GM12873 (cell line): ENCODE measurements around the gene RNF113B.

Source experiments
- TF ChIP-seq, protein P1 (sequence below): IDR thresholded peaks from 2 replicates; pipeline ENCODE4 v1.5.1; 2012; ENCODE audit warnings: low read depth, mild to moderate bottlenecking, moderate library complexity, low read length, control low read depth; ENCODE audit not compliant: insufficient read depth; ENCODE audit errors: missing control alignments

The RNF113B gene

DNA sequence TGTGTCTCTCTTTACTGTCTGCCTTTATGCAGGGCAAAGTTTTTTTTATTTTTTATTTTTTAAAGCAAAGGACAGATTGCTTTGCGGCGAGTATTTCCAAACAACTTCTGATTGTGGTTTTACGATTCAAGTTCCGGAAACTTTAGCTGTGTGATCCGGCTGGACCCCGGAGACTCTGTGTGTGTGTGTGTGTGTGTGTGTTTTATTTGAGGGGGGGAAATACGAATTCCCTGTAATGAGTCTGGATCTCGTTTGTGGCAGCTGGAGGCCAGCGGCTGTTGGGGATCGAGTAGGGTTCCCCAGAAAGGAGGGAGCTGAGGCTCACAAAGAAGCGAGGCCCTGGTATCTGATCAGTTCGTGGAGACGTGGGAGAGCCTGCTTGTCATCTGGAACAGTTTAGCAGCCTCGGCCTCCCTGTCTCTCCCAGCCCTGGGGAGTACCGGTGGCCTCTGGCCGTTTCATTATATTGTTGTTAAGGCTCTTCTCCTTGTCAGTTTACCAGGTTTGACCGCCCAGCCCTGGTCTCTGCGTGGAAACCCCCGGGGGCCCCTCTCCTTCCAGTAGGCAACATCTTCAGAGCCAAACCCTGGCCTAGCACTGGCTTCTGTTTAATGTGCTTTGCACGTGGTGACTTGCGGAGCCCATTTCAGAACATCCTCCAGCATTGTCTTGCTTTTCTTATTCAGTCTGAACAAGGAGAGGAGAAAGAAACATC, 32.9 kb downstream of the RNF113B start:
- TF ChIP-seq, protein P1, sequence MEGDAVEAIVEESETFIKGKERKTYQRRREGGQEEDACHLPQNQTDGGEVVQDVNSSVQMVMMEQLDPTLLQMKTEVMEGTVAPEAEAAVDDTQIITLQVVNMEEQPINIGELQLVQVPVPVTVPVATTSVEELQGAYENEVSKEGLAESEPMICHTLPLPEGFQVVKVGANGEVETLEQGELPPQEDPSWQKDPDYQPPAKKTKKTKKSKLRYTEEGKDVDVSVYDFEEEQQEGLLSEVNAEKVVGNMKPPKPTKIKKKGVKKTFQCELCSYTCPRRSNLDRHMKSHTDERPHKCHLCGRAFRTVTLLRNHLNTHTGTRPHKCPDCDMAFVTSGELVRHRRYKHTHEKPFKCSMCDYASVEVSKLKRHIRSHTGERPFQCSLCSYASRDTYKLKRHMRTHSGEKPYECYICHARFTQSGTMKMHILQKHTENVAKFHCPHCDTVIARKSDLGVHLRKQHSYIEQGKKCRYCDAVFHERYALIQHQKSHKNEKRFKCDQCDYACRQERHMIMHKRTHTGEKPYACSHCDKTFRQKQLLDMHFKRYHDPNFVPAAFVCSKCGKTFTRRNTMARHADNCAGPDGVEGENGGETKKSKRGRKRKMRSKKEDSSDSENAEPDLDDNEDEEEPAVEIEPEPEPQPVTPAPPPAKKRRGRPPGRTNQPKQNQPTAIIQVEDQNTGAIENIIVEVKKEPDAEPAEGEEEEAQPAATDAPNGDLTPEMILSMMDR = no peak

DNA sequence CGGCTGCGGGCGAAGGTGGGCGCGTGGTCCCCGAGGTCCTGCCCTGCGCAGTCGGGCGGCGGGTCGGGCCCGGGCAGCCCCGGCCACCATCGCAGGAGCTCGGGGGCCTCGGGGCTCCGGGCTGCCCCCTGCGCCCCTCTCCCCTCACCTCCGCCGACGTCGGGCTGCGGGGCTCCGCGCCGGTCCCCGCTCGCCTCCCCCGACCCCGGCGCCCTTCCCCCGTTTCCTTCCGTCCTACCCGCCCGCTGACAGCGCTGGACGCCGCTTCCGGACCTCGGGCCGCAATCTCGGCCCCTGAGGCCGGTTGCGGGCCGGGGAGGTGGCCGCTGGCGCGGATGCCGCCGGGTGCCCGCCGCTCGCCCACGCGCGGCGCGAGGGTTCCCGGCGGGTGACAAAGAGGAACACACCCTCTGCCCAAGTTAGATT, 33.5 kb downstream of the RNF113B start:
- TF ChIP-seq, protein P1 = no peak

DNA sequence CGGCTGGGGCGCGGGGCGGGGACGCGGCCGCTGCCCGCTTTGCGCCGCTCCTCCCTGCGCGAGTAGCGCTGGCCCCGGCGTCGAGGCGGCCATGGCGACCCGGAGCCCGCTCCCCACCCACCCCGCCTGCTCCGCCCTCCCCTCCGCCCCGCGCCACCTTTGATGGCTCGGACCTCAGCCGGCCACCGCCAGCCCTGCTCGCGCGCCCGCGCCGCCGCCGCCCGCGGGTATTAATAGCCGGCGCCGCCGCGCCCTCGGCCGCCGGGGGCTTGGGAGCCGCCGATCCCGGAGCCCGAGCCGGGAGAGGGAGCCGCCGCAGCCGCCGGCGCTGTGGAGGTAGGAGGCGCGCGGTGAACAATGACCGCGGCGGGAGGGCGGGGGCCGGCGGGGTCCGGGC, 33.9 kb downstream of the RNF113B start:
- TF ChIP-seq, protein P1 = no peak

DNA sequence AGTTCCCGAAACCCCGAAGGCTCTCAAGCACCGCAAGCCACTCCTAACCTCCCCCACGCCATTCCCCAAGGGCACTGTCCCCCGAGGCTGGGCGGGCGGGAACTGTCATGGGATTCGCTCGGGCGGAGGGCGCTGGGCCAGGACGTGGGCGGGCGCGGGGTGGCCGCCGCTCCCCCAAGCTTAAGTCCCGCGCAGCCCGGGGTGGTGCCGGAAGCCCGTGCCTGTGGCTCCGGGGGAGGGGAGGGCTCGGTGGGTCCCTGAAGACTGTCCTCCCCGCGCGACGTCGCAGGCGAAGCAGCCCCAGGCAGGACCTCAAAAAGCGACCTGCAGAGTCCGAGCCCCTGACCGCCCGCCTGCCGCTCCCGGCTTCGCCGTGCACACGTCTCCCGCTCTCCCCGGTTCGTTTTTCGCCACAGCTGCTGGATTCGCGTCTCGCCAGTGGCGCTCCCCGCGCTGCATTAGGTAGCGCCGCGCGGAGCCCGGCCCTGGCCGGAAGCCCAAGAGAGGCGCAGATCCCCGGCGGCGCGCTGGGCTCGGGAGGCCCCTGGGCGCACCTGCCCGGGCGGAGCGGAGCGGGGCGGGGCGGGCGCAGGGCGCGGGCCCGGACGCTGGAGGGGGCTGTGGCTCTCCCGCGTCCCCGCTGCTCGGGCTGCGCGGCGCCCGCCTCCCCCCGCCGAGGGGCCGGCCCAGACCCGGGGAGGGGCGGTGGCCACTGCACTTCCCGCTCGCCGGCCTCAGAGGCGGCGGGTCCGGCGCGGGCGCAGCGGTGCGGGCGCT, 34.5 kb downstream of the RNF113B start, which contains the start of gene FARP1:
FARP1 (plus strand) TSS at position 715 of the 777 bp plus-strand sequence. CDS start 70,149 bp downstream, outside the sequence.
- TF ChIP-seq, protein P1 = peak; percentile 5

DNA sequence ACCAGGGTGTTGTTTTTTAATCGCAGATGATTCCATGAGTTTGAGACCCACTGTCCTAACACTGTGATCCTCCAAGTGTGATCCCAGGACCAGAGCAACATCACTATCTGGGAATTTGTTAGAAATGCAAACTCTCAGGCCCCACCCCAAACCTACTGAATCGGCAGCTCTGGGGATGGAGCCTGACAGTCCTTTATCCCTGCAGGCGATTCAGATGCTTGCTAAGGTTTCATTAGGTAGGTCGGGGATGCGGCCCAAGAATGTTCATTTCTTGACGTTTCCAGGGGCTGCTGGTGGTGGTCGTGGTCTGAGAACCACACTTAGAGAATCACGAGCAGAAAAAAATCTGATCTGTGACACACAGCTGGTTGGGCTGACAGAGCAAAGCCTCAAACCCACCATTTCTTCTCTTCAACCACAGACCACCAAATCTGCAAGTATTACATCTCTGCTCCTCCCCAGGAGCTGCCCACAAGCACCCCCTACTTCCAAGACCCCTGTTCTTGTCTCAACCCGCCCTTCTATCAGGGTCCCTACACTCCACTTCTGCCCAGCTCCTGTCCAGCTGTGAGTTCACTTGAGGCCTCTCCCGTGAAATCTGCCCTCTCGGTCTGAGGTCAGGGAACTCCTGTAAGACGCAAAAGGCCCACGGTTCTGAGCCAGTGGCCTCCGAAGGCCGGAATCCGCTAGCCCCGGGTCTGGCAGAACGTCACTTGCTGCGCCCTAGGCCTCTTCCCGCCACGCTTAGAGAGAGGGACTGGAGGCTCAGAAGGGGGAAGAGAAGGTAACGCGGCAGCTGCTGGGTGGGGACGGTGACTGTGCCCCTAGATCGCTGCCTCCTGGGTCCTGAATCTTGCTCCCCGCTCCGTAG, 35.3 kb downstream of the RNF113B start:
- TF ChIP-seq, protein P1 = no peak

DNA sequence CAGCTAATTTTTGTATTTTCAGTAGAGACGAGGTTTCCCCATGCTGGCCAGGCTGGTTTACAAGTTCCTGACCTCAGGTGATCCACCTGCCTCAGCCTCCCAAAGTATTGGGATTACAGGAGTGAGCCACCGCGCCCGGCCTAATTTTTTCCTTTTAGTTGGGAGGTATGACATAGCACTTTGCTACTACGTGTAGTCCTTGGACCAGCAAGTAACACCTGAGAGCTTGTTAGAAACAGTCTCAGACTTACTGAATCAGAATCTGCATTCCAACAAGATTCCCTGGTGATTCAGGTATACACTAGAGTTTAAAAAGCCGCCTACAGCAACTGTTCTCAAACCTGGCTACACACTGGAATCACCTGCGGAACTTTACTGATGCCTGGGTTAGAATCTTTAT, 36.0 kb downstream of the RNF113B start:
- TF ChIP-seq, protein P1 = no peak
